GM18909 (cell line): ENCODE results near the gene LPCAT4.
"Not testable (repeated sequence)": the region's sequence is repeated elsewhere in the genome, so short reads cannot be mapped to it uniquely, and the experiment has no call there.

Source experiments
- ATAC-seq: cut with Tn5 transposase; IDR thresholded peaks from one replicate; pipeline ENCODE4 v1.9.1; 2021; ENCODE audit warnings: mild to moderate bottlenecking; ENCODE audit not compliant: unreplicated experiment, poor library complexity

LPCAT4 gene, protein sequence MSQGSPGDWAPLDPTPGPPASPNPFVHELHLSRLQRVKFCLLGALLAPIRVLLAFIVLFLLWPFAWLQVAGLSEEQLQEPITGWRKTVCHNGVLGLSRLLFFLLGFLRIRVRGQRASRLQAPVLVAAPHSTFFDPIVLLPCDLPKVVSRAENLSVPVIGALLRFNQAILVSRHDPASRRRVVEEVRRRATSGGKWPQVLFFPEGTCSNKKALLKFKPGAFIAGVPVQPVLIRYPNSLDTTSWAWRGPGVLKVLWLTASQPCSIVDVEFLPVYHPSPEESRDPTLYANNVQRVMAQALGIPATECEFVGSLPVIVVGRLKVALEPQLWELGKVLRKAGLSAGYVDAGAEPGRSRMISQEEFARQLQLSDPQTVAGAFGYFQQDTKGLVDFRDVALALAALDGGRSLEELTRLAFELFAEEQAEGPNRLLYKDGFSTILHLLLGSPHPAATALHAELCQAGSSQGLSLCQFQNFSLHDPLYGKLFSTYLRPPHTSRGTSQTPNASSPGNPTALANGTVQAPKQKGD

DNA sequence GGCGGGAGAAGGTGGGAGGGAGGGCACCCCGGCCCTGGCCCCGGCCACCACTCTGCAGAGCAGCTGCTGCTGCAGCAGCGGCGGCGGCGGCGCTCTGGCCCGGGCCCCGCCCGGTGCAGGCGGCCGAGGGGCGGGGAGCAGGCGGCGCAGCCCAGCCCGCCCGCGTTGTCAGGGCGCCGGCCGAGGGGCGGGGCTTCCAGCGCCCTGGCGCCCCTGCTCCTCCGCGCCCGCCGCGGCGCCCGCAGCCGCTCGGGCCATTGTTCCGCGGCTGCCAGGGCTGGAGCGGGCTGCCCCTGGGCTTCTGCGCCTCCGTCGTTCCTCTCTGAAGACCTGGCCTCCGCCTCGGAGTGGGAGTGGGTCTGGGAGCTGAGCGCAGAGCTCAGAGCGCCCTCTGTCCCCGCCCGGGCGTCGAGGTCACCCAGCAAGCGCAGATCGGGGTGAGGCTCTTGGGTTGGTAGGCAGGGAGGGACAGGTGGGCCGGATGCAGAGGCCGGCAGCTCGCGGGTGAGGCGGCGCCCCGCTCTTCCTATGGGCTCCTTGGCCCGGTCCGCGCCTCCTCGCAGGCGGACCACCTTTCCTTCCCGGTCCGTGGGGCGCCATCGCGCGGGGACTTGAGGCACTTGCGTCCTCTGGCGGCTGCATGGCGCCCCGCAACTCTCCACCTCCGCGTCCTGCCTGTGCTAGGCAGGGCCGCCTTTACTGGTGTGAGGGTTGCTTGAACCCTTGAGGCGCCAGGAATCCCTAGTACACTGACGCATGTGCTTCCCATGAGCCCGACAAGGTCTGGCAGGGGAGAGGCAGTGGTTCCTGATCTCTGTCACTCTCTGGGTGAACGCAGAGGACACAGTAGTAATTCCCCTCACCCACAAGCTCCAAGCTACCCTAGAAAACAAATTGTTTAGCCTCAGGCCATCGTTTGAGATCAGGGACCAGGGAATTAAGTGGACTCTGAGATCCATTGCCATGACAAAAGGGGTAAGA lies at the start of gene LPCAT4:
TSS of gene LPCAT4 (minus strand) at position 96 of the 981 bp plus-strand sequence. CDS start 96 bp downstream, outside the sequence.
- ATAC-seq, result peak; percentile 81

DNA sequence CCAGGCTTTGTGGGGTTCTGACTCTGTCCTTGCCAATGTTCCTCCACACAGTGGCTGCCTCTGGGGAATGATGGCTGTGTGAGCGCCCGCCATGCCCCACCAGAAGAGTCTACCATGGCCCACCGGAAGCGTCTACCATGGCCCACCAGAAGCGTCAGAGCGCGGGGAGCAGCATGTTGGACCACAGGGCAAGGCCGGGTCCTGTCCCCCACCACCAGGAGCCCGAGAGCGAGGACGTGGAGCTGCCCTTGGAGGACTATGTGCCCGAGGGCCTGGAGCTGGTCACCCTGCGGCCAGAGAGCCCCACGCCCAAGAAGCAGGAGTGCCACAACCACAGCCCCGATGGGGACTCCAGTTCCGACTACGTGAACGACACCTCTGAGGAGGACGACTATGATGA lies 42.5 kb upstream of the LPCAT4 start:
- not testable (repeated sequence) for ATAC-seq

DNA sequence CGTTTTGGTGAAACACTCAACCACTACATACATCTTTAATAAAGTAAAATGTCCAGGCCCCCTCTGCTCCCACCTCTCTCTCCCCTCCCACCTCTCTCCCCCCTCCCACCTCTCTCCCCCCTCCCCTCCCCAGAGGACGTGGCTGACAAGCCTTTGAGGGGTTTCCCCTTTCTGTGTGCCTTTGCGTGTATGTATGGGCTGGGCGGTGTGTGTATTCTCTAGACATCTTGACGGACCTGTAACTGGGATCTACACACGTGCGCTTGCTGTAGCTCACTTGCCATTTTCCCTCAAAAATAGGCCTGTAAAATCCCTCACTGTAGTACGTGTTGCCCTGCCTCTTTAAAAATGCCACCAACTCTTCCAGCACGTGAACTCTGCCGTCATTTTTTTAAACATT lies 42.0 kb upstream of the LPCAT4 start:
- not testable (repeated sequence) for ATAC-seq

DNA sequence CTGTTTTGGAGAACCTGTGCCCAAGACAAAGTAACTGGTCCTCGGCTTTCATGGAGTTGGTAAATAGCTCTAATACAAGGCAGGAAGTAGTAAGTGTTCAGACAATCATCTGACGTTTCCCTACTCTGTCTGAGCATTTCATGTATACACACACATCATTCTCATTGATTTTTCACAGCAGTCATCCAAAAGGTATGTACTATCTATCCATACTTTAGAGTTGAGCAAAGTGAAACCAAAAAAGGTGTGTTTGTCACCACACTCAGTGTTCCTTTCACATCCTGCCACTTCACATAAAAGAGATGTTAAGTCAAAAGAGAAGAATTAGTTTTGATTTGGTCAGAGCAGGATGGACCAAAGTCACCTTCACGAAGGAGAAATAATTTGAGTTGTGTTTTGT lies 36.9 kb upstream of the LPCAT4 start:
- peak; percentile 62 for ATAC-seq

DNA sequence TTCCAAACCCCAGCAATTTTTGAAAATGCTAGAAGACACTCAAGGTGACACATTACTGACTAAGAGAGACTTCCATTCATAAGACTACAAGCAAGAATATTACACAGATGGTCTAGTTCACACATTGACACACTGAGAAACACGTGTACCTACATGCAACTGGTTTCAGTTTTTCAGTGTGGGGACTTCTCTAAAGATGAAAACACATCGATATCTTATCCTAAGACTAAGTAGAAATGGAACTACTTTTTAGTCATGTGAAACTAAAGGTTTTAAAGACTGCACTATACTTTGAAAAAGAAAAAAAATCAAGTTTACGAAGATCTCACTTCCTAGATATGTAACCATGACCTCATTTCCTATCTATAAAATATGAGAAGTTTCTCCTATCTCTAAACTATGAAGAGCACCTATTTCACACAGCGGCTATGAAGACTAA lies 36.2 kb upstream of the LPCAT4 start:
- peak; percentile 60 for ATAC-seq

DNA sequence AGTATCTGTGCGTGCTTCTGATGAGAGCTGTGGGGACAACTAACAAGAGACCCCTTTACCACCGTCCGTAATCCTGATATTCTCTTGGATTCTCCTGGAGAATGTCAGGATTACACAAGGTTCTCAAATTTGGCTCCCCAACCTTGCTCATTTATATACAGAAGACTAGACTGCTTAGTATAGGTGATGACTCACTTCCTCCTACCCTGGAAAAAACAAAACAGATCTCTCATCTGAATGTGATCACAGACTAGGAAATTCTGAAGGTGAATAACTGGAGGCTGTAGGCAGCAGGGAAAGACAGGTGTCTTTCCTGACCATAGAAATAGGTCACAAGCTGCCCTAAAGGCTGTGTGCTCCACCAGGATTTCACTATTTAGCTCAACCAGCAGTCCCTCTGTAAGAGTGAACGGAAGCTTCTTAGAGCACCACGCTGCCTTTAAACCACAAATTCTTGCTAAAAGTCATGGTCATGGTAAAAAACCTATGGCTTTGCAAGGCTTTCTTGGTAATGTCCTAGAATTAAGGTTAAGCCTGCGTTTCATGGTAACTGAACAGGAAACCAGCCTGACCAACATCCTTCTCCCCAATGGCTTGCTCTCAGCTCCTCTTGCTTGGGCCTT lies 30.8 kb upstream of the LPCAT4 start:
- not testable (repeated sequence) for ATAC-seq

DNA sequence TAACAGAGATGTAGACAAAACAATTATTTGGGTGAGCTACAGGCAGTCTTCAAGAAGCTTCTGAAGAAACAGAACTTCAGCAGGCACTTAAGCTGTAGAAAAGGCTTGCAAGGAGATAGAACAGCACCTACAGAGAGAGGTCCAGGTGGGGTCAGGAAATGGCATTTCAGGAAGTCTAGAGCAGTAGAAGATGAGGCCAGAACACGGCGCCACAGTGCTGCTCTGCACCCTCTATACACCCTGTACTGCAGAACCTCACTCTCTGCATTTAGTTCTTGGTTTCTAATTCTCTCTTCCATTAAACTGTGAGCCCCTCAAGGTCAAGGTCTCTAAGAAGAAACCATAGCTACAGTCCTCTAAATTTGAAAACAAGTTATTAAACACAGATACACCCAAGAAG lies 26.0 kb upstream of the LPCAT4 start:
- ATAC-seq, result not testable (repeated sequence)

DNA sequence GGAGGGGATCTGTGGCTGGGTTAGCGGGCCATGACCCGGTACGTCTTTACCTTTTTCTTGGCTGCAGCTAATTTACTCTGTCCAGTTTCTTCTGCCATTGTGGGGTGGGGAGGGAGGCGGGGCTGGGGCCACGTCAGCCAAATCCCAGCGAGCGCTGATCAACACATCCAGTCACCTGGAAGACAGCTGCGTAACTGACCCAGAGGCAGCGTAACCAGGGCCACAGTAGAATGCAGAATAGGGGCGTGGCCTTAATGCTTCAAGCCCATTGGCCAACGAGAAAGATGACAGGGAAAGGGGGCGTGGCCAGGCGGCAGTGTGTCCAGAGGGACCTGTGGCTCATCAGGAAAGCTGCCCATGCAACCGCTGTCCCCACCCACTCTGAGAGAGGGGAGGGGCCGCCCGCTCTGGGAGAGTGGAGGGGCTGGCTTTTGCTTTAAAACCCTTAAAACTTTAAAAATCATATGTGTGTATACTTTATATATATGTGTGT lies 22.6 kb upstream of the LPCAT4 start:
- not testable (repeated sequence) for ATAC-seq

DNA sequence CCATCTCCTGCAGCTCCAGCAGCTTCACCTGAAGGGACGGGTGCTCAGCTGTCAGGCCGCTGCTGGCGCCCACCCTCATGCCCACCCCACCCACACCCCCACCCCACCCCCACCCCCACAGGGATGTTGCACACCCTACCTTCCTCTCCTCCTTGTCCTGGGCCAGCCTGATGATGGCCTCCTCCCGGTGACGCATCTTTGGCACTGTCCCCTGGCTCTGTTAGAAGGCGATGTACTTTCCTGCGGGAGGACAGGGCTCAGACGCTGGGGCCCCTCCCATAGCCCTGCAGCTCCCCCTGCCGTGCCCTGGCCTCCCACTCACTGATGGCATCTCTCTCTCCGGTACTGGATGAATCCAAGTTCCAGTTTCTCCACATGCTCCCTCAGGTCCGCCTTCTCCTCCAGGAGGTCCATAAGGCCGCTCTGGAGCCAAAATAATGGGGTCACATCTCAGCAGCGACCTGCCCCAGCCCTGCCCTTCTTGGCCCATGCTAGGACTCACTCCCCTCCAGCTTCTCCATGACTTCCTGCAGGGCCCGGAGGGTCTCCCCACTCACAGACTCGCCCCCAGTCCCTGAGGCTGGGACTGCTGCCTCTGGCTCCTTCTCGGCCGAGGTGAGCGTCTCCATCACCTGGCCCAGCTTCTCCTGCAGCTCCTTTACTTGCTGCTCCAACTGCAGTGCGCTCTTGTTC lies 15.0 kb upstream of the LPCAT4 start:
- not testable (repeated sequence) for ATAC-seq

DNA sequence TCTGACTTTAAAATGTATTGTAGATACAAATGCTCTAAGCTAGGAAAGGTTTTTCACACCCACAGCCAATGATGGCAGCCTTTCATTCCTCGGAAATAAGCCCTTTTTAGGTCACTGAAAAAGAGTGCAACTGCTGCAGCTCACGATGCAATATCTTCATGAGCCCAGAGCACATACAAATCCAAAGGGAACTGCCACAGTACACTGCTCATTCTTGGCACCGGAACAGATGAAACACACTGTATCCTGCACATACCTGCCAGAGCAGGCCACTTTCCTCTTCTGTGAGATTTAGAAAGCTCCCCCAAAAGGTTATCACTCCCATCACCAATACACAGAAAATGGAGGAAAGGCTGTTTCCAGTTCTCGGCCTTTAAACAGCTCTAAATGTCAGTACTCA lies 13.5 kb upstream of the LPCAT4 start:
- ATAC-seq, result not testable (repeated sequence)

DNA sequence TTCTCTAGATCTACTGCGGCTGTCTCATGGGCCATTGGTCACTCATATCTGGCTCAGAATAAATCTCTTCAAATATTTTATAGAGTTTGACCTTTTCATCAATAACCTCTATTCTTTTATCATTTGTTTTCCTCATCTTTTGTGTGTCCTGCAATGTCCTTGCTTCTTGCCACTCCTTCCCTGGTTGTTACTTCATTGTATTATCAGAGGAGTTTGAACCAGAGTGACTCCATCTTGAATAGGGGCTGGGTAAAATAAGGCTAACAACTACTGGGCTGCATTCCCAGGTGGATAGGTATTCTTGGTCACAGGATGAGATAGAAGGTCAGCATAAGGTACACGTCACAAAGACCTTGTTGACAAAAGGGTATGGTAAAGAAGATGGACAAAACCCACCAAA lies 9.9 kb upstream of the LPCAT4 start:
- no peak for ATAC-seq

DNA sequence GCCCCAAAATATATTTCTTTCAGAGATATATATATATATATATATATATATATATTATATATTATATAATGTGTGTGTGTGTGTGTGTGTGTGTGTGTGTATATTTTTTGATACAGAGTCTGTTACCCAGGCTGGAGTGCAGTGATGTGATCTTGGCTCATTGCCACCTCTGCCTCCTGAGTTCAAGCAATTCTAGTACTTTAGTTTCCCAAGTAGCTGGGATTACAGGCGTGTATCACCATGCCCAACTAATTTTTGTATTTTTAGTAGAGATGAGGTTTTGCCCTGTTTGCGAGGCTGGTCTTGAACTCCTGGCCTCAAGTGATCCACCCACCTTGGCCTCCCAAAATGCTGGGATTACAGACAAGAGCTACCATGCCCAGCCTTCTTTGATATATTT lies 8.5 kb upstream of the LPCAT4 start:
- not testable (repeated sequence) for ATAC-seq

DNA sequence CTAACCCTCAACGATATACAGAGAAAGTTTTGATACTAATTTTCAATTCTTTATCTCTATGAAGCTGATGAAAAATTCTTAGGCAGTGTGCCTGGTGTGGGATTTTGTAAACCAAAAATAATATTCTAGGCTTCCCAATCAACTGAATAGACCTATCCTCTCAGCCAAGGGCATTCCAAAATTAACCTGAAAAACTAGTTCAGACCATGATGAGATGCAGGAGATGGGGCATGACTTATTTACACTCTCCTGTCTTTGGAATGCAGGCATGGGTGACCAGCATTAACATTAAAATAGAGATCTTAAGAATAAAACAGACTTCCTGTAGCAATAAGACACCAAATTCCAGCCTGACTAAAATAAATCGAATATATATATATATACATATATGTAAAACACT lies 7.8 kb upstream of the LPCAT4 start:
- ATAC-seq, result no peak

DNA sequence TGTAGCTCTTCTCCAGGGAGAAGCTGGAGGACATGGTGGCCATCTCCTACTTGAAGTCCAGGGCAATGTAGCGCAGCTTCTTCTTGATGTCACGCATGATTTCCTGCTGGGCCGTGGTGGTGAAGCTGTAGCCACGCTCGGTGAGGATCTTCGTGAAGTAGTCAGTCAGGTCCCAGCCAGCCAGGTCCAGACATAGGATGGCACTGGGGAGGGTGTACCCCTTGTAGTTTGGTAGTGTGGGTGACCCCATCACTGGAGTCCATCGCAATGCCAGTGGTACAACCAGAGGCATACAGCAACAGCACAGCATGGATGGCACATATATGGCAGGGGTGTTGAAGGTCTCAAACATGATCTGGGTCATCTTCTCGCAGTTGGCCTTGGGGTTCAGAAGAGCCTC lies 7.0 kb upstream of the LPCAT4 start:
- ATAC-seq, result no peak

DNA sequence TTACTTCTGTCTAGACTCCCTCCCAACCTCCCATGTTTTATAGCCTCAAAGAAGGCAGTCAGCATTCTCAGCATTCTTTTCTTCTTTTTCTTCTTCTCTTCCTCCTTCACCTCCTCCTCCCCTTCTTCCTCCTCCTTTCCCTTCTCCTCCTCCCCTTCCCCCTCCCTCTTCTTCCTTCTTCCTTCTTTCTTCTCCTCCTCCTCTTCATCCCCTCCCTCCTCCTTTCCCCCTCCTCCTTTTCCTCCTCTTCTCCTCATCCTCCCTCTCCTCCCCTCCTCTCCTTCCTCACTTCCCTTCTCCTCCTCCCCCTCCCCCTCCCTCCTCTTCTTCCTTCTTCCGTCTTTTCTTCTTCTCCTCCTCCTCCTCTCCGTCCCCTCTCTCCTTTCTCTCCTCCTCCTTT lies 3.6 kb upstream of the LPCAT4 start:
- ATAC-seq, result no peak

DNA sequence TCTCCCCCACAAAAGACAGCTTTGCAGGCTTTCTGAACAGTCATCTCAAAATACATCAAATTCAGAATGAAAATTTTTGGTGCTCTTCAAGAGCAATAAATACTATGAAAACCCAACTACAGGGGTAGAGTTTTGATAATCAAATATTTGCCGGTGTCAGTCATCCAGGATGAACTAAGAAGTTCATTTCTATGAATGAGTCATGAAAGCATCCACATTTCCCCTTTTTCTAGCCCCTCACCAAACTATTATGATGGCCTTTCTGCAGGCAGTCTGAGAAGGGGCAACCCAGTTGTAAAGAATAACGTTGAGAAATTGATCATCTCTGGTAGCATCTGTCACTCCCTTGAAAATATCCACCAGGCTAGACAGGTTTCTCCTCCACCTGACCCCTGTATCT lies 3.1 kb upstream of the LPCAT4 start:
- no peak for ATAC-seq

DNA sequence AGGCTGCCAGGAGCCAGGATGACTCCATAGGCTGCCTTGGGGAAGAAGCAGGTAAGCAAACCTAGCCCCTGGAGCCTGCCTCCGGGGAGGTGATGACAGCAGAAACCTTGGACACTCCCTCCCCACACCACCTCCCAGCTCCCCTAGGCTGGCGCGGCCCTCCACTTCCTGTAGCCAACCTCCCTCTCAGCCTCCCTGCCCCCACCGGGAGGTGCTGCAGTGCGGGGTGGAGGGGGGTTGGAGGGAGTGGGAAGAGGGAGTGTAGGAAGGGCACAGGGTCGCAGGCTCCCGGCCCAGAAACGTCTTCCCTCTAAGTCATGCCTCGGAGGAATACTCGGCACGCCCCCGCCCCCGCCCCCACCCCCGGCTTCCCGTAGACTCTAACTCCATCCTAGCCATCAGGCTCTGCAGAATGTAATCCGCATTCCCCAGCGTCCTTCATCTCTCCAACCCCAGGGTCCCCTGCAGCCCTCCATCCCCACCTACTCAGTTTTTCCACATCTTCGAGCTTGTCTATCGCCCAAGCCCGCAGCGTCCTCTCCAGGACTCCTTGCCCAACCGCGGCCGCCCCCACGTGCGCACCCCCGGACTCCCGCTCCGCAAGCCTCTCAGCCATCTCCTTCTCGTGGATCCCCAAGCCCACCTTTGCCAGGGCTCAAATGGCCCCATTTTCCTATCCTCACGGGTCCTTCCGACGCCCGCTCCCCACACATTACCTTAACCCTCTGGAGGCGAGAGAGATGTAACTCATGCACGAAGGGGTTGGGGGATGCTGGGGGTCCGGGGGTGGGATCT lies 528 bp downstream of the LPCAT4 start:
- no peak for ATAC-seq

DNA sequence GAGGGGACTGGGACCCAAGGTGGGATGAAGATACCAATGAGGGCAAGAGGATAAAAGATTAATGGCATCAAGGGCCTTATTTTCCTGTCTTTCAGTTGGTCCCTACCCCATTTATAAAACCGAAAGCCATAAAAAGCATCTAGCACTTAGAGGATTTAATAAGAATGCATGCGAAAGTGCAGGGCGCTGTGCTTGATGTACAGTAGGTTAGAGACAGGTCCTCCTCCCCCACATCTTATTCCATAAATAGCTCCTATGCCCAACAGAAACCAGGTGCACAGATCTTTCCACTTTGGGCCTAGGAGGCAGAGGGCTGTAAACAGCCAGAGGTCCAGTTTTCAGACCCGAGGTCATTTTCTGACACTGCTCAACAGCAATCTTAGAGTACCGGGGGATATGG lies 1.2 kb downstream of the LPCAT4 start:
- no peak for ATAC-seq
